NCI-H1092 treated with DMSO at 0.1 percent for 48 hours (cell line): Measurements from ENCODE around the gene ARHGAP27.
"Not testable (repeated sequence)": the region's sequence is repeated elsewhere in the genome, so short reads cannot be mapped to it uniquely, and the experiment has no call there.

Experiments used
- DNase-seq: peaks from one replicate; lab custom pipeline; 2025; lab: John Stamatoyannopoulos, UW

Gene ARHGAP27

DNA sequence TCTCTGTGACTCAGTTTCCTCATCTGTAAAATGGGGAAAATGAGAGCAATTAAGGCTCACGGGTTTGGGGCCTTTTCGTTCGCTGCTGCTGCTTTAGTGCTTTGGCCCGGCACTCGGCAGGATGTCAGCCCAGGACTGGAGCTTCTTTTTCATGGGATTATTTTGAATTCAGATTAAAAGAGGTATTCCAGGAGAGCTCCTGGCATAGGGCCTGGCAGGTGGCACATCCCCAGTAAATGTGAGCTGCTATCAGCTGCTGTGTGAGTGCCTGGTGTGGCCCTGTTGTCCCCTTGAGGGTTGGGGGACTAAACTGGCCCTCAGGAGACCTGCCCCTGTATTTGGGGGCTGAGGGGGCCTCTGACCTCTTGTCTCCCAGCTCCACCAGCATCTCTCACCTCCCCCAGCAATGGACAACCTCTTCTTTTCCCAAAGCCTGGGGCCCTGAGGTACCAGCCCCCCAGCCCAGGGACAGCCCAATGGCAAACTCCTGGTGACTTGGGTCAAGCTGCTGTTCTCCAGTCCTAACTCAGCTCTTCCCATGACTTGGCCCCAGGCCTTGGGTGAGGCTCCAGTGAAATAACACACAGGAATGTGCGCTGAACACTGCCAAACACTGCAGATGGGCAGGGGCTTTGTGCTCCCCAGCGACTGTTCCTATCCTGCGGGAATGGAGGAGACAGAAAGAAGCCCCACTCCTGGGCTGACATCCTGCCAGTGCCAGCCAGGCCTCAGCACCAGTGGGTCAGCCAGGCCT lies 14.4 kb upstream of the ARHGAP27 start:
- not testable (repeated sequence) for DNase-seq

DNA sequence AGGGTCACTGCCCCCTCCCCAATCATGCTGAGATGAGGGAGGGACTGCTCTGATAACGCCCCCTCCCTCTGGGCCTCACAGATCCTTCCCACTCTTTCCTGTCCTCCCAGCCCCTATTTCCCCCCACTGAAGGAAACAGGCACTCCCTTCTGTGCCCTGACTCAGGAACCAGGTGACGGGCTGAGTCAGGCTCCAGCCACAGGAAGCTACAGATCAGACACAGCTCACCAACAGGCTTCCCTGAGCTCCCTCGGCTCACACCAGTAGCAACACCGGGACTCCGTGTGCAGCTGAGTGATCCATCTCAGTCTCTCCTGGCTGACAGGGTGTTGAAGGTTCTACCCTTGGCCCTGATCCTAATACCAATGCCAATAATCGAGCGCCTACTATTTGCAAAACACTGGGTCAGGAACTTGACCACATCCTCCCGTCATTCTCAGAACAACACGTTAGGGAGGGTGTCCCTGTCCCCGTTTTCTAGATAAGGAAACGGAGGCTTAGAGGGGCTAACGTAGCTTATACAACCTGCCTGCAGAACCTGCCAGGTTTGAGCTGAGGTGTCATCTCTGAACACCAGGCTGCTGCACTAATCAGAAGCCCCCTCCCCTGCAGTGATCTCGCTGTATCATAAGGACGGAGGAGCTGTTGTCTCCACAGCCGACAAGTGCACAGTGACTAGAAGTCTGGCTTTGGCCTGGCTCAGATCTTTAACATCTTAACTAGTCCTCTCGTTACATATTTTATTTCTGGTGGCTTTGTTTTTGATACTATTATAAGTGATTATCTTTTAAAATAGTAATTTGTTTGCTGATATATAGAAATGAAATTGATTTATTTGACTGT lies 13.5 kb upstream of the ARHGAP27 start:
- DNase-seq = not testable (repeated sequence)

DNA sequence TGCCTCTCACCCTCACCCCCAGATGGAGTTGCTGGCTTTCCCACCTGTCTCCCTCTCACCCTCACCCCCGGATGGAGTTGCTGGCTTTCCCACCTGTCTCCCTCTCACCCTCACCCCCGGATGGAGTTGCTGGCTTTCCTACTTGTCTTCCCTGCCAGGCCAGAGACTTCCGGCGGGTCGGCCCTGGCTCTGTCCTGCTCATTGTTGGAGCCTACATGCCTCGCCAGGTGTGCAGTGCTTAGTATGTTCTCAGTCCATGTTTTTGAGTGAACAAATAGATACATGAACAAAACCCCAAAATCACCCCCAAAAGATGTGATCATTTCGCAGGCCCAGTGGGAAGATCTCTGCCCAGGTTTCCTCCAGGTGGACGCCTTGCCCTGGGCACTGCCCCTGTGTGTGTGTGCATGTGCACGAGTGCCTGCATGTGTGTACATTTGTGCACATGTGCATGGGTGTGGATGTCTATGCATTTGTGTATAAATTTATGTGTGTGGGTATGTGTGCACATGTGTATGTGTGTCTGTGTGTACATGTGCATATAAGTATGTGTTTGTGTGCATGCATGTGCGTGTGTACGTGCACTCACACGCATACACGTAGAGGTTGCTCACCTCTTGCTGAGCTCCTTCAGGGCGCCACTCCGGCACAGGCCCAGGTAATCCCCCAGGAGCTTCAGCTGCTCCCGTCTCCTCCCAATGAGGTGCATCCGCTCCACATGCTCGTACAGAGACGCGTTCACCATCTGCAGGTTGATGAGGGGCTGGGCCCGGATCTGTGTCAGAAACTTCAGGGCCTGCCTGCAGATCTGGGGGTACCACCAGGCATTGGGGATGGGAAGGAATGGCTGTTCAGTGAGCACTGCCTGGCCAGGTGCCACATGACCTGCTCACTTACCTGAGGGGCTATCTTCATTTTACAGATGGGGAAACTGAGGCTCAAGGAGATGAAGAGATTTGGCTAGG lies 12.5 kb upstream of the ARHGAP27 start:
- not testable (repeated sequence) for DNase-seq

DNA sequence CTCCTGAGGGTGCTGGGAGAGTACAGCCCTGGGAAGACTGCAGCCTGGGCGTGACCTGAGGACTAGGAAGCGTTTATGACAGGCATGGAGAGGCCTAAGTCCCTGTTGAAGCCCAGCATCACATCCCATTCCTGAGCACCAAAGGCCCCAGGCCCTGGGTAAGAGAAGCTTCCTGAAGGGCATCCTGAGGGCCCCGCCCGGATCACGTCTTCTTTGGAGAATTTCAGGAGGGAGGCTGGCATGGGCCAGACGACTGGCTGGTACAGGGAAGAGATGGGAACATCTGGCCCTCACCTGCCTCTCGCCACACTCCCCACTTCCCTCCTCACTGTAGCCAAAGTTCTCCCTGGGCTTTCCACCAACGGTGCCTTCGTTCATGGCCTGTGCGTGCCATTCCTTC lies 11.6 kb upstream of the ARHGAP27 start:
- not testable (repeated sequence) for DNase-seq

DNA sequence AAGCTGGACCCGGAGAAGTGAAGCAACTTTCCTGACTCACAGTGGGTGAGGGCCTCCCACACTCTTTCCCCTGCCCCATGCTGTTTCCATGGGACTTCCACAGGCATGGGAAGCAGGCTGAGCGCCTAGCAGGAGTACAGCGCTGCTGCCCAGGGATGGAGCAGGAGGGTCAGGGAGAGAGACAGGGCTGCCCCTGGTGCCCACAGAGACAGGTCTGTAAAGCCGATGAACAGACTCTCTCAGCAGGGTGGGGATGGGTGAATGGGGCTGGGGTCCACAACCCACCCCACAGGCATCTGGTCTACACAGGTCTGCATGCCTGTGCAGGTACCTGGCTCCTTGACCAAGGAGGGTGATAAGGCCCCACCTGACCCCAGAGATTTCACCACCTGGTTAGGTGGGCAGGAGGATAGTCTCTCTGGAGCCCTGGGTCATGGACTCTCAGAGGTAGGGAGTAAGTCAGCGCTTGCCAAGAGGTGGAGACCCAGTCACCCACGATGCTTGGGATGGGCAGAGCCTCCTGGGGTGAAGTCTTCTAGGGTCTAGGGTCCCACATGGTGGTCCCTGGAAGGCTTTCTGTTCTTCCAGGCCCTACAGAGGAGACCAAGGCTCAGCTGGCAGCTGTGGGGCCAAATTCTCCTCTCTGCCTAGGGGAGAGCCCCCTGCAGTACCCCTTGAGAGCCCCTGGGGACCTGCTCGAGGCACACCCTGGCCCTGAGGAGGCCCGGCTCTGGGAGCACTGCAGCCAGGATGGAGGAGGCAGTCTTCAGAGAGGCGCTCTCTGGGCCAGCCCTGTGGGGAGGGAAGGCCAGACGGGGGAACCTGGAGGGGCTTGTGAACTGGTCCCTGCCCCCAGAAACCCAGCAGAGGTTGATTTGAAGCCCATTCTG lies 10.9 kb upstream of the ARHGAP27 start:
- not testable (repeated sequence) for DNase-seq

DNA sequence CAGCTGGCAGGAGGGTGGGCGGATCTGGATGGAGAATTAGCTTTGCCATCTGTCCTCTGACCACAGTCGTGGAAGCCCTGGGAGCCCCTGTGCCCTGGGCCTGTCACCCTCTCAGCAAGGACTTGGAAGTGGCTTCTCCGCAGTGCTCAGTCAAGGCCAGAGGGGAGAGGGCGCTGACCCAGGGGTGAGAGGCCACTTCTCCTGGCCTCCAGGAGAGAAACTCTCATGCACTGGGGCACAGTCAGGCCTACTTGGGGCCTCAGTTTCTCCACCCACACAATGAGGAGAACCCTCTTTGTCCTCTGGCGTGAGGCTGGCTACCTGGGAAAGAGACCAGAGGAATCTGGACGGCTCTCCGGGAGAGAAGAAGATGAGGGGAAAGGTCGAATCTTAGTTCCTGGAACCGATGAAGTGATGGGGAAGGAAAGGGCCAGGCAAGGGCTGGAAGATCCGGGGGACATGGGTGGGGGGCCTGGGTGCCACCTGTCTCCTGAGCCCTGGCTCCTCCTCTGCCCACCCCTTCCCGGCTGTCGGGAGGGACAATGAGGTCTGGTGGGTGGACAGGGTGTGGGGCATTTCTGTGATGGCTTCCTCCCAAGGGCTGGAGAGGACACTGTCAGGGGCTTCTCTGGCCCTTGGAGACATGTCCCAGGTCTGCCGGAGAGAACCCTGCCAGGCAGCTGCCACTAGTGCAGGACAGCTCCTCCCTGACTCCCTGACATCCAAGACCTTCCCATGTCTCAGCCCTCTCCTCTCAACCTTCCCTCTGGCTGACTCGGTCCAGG lies 9.0 kb upstream of the ARHGAP27 start:
- no peak for DNase-seq

DNA sequence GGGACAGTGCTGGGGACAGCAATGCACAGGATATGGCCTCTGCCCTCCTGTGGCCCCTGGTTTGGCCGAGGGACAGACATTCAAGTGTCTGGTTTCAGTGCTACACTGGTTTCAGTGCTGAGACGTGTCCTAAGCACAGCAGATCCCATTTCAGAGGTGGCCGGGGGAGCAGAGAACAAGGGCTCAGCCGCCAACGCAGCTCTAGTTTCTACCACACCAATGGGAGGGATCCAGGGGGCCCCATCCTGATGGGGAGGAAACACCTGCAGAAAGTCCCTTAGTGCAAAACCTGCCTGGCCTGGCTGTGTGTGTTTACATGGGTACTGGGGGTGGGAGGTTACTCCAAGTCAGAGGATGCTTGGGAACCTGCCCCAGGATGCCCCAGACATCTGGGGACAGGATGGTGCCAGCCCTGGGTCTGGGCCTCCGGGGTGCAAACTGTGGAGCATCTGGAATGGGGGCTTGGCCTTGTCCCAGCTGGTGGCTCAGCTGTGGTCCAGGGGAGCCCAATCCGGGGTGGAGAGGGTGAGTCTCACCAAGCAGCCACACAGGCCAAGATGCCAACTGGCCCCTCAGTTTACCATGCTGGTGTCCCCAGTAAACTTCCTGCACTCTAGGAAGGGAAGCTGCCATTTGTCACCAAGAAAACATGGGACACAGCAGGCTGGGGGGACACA lies 8.3 kb upstream of the ARHGAP27 start:
- DNase-seq = not testable (repeated sequence)

DNA sequence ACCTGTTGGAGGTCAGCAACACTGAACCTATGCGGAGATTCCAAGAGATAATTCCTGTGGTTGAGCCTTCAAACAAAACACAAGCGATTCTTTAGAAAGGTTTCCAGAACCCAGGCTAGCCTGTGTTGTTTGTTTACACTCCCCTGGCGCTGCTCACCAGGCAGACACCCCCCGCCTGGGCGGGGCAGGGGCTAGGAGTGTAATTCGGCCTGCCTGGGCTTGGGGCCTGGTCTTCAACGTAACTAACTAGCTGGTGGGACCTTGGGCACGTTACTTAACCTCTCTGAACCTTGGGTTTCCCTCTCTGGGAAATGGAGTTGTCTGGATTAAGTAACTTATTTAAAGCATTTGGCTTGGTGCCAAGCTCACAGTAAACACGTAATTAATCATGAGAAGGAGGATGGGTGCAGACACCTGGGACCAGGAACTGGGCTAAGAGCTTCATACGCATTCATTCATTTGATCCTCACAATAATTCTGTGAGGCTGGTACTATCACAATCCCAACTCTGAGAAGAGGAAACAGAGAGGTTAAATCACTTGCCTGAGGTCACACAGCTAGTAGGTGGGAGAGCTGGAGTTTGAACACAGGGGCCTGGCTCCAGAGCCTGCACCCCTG lies 7.6 kb upstream of the ARHGAP27 start:
- no peak for DNase-seq

DNA sequence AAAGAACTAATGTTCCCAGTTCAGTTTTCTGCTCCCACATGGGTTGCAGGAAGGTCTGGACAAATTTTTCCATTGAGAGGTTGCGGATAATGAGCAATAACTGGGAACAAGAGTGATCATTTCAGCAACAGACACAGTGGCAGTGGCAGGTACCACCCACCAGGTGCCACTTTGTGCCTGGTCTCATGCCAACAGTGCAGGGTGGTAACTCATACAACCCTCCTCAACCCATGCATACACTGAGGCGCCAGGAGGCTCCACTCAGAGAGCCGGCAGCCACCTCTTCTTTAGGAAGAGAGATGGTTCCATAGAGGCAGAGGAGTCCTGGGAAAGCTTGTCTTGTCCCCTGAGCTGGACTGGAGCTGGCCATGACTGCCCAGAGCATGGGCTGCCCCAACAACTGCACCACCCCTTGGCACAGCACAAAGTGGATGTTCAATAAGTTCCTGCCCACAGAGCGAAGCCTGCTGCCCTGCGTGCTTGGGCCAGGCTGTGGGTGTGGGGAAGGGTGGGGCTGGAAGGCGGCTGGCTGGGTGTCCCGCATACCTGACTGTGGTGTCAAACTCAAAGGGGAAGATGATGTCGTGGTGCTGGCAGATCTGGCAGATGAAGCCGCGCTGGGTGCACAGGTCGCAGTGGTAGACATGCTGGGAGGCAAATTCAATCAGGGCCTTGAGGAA lies 6.4 kb upstream of the ARHGAP27 start:
- no peak for DNase-seq

DNA sequence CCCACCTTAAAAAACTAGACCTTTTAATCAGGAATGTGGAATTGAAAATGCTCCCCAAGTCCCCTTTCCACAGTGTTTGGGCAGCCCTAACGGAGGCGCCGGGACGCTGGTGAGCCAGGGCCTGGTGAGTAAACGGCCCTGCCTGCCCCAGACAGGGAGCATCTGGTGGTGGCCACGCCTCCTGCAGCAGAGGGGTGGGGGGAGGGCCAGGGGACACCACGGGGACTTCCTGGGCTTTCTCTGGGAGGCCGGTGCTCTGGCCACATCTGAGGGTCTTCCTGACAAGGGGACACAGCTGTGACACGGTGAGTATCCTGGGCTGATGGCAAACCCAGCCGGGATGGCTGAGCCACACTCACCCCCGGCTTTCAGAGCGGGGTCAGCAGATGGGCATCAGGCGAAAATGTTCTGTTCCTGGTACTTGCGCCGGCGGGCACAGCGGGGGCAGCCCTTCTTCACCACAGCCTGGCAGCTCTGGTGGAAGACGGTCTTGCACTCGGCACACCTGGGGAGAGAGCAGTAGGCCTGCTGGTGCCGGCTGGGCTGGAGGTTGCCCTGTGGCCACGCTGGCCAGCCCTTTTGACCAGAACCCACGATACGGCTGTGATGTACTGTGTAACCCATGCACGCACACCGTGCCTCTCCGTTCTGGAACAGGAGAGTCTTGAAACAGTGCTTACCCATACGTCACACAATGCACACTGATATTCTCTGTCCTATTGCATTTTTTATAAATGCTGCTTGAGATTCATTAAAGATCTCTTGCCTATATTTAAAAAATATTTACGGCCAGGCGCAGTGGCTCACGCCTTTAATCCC lies 5.0 kb upstream of the ARHGAP27 start:
- DNase-seq = no peak

DNA sequence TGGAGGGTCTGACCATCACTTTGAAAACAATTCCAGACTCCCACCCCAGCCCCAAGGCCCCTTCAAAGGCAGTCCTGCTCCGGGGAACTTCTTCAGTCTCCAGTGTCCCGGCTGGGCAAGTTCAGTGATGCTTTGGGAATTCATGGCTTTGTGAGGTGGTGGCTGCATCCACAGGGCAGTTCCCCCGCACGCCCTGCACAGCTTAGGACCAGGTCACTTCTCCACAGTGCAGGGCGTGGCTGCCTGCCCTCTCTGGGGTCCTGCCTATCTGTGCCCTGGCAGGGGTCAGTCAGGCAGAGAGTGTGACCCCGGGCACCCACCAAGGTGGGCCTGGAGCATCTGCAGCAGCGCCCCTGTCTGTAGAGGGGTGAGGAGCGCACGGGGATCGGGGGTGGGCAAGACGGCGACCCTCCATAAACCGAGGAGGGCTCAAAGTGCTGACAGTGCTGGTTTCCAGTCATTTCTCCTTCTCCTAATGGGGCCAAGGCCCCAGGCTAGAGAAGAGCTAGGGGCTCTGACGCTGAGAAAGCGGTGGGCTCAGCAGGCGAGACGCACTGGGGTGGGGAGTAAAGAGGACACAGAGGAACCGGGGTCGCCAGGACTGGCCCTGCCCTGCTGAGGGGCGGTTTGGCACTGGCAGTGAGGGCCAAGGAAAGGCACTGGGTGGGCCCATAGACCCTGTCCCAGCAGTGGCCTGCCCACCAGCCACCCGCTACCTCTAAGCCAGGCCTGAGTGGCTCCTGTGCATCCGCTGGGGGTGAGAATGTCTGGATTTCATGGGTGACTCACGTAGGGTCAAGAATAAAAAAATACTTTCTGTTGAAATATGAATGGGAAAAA lies 4.2 kb upstream of the ARHGAP27 start:
- DNase-seq = no peak

DNA sequence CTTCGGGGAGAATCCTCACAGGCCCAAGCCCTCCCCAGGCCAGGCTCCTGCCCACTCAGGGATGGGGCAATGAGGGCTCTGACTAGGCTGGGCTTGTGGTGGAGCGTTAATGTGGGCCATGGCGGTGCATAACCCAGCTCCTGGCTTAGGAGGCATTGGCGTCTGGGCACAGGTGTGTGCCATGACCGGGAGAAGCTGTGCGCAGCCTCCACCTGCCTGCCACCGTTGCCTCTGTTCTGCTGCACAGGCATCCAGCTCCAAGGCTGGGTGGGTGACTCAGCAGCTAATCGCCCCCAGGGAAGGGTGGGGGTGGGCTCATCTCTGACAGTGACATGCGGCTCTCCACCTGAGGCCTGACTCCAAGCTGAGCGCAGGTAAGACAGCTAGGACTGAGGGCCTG lies 3.5 kb upstream of the ARHGAP27 start:
- no peak for DNase-seq

DNA sequence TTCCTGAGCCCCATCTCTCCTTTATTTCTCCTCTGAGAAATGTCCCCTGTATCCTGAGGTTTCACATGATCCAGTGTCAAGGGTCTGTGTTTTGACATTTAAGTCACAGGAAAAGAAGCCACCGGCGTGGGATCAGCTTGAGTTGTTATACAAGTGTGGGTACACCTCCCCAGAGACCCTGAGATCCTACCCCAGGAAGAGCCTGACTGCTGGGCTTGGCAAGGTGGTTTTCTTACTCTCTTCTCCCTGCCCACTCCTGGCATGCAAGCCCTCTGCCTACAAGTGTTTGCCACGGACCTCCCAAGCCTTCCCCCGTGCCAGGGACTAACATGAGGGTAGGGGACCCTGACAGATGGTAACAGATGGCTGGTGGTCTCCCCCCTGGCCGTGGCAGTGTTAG lies 2.8 kb upstream of the ARHGAP27 start:
- DNase-seq = no peak

DNA sequence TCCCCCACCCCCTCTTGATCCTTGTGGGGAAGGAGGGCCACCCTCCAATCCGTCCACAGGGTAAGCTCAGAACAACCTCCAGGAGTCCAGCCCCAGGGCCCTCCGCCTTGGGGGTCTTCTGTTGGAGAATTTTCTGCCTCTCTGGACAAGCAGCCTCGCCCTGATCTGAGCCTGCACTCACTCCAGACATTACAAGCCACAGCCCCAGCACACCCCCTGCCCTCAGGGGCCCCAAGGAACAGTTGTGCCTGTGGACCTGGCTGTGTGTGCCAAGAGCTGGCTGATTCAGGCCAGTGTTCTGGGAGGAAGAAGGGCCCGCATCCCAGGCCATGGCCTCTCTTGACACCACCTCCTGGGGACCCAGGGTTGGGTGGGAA lies 477 bp upstream of the ARHGAP27 start:
- DNase-seq = no peak

DNA sequence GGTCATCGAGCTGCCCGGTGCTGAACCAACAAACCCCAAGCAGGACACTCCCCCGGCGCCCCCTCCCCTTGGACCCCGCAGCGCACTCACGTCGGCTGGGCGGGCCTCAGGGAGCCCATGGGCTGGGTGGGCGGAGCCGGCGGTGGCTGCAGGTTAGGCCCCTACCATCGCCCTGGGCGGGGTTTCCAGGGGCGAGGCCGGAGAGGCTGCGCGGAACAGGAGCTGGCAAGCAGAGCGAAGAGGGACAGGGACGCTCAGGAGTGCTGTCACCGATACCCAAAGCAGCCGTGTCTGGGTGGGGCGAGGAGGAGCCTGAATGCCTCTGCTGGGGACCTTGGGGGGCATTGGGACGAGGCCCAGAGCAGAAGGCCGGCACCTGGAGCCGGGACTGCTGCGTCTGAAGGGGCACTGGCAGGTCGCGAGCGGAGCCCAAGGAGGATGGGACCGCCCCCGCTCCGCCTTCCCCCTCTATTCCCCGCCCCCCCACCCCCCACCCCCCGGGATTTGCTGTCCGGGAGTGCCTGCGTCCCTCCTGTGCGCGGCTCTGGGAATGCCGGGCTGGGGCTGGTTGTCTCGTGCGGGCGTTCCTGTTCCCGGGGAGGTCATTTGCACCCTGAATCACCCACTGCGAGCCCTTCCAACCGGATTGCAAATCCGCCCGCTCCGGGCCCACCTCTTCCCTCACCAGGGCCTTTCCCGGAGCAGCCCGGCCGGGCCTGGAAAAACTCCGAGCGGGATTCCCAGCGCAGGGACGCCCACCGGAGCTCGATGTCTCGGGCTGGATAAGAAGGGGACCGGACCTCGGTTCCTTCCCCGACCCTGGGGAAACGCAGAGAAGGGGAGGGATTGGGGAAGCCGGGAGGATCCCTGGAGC lies 902 bp downstream of the ARHGAP27 start:
- DNase-seq = peak; percentile 22
